NCI-H1694 treated with DMSO at 0.1 percent for 48 hours (cell line): ENCODE measurements around the gene GPATCH4.
"Not testable (repeated sequence)": the region's sequence is repeated elsewhere in the genome, so short reads cannot be mapped to it uniquely, and the experiment has no call there.

Source experiments
- DNase-seq: peaks from one replicate; lab custom pipeline; 2025; lab: John Stamatoyannopoulos, UW

GPATCH4 gene

DNA sequence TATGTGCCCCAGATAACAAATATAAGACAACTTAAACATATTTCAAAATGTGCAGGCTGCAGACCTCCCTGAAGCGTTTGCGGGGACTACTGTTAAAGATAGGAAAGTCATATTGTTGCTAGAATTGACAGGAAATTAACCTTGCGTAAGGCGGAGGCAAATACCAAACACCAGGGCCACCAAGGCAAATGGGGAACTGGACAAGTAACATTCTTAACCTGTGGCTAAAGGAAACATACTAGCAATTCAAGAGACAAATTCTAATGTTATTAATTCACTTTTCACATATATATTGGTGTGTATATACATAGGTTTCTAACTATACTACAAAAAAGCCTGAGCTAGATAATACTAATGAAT, 24.8 kb upstream of the GPATCH4 start:
- no peak for DNase-seq

DNA sequence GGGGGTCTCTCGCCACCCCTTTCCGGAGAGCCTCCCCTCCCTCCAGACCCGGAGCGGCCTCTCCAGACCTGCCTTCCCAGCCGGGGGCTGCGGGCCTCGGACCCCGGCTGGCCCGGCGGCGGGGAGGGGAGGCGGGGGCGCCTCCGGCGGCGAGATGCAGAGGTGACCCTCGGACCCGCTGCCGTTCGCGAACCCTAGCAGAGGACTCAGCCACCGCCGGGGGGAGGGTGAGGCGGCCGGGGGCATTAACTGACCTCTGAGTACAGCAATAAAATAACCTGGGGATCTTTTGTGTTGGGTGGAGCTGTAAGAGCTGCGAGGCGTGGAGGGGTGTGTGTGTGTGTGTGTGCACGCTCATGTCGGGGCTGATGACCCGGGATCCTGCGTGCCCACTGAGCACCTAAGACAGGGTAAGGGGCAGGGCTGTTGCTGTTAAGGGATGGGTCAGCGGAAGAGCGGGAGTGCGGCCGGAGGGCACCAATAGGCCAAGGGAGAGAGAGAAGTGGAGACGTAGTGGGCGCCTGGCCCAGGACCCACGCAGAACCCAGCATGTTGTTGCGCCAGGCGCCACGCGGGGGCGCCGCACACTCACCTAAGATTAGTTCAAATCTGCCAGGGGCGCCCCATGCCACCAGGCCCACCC, 24.3 kb upstream of the GPATCH4 start:
- peak; percentile 76 for DNase-seq

DNA sequence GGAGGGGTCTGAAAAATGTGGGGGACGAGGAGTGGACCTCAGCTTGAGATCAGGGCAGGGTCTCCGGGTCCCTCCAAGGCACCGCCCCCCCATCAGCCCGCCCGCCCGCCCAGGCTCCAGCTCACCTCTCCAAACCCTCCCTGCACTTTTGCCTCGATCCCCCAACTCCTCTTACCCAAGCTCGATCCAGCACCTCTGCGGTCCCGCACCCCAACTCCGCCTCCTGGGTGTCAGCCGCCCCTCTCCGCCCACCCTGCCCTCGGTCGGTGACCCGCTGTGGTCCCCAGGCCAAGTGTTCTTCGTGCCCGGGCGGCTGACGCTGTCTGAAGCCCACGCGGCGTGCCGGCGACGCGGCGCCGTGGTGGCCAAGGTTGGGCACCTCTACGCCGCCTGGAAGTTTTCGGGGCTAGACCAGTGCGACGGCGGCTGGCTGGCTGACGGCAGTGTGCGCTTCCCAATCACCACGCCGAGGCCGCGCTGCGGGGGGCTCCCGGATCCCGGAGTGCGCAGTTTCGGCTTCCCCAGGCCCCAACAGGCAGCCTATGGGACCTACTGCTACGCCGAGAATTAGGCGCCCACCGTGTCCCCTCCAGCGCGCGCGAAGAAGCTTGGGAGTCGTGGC, 23.6 kb upstream of the GPATCH4 start:
- no peak for DNase-seq

DNA sequence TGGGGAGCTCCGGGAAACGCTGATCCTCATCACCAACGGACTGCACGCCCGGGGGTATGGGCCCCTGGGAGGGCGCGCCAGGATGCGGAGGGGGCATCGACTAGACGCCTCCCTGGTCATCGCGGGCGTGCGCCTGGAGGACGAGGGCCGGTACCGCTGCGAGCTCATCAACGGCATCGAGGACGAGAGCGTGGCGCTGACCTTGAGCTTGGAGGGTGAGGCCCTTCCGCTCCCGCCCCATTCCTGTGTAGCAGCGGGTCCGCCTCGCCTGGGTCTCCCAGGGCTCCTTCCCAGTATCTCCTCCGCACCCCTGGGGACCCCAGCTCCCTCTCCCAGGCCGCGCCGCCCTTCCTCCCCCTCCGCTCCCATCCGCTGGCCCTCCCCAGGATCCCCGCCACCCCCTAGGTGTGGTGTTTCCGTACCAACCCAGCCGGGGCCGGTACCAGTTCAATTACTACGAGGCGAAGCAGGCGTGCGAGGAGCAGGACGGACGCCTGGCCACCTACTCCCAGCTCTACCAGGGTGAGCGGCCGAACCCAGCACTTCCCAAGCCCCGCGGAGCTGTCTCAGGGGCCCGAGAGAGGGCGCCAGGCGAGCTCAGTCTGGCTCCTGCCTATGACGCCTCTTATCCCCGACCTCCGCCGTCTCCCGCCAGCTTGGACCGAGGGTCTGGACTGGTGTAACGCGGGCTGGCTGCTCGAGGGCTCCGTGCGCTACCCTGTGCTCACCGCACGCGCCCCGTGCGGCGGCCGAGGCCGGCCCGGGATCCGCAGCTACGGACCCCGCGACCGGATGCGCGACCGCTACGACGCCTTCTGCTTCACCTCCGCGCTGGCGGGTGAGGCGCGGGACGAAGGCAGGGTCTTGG, 22.9 kb upstream of the GPATCH4 start:
- DNase-seq, result peak; percentile 70

DNA sequence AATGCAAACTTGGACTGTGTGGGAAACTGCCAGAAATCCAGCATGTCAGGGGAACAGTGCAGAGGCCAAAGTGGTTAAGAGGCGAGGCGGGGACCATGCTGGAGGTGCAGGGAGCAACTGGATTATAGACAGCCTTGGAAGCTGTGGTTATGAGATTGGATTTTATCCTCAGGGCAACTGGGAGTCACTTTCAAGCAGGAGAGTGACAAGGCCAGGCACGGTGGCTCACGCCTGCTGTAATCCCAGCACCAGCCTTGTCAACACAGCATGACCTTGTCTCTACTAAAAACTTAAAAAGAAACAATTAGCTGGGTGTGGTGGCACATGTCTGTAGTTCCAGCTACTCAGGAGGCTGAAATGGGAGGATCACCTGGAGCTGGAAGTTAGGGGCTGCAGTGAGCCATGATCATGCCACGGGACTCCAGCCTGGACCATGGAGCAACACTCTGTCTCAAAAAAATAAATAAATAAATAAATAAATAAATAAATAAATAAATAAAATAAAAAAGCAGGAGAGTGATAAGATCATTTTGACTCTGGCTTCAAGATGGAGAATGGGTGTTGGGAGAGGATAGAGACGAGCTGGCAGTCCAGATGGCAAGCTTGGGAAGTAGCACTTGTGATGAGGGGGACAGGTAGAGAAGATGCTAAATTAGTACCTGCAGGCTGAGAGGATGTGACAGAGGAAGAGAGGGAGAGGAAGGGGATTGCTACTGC, 21.5 kb upstream of the GPATCH4 start:
- no peak for DNase-seq

DNA sequence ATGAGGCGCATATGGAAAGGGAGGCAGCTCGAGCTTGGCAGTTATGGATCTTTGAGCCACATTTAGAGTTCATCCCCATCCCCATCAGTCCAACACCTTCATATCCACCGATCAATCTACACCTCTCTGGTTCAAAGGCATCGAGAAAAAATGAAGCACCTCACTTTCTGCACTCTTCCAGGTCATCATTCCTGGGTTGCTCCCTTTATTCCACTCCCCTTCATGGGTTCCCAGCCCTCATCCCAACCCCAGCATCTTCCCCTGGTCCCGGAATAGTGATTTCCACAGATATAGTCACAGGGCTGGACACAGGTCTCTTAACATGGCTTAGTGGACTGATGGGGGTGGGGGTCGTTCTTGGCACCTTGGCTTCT, 18.3 kb upstream of the GPATCH4 start:
- DNase-seq, result no peak

DNA sequence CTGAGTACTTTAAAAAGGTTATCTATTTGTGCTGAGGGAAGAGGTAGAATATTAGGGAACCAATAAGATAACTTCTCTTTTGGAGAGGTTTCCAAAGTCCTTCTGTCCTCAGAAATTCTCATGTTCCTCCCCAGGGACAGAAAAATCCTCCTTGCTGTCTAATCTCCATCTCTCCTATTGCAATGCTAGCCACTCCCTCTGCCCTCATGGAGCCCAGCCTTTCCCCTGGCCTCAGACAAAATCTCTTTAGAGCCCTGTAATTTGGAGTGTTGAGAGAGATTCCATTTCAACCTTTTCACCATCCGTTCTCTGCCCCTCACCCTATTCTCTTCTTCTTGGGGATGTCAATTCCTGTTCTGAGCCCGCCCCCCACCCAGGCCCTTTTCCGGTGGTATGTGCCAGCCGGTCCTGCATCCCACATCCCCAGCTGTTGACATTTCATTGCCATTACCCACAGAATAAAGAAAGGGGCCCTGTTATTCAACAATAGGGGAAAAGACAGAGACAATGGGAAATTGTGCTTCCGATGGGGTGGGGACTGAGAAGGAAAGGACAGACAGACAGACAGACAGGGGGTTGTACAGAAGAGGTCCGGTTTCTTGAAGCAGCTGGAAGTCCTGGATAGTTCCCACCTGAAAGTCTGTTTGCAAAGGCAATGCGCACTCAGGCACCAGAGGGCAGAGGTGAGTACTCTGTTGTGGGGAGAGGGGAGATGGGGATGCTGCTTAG, 17.7 kb upstream of the GPATCH4 start, which contains the start of gene HAPLN2:
Gene HAPLN2, plus strand, starts transcription at position 563 of the 729 bp plus-strand sequence. CDS start 4,076 bp downstream, outside the sequence.
- DNase-seq, result peak; percentile 83

DNA sequence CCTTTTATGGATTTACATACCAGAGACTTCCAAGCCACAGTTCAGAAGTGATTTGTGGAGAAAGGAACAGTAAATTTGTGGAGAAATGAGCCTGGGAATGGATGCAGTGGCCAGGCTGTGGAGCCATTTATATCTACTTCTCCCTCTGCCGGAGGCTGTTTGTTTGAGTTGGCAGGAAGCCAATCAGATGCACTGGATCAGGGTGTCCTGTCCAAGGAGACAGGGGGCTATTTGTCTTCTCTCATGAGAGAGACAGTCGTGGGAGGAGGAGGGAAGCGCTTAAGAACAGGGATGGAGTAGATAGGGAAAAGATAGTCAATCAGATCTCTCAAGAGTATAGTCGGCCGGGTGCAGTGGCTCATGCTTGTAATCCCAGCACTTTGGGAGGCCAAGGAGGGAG, 15.2 kb upstream of the GPATCH4 start:
- no peak for DNase-seq

DNA sequence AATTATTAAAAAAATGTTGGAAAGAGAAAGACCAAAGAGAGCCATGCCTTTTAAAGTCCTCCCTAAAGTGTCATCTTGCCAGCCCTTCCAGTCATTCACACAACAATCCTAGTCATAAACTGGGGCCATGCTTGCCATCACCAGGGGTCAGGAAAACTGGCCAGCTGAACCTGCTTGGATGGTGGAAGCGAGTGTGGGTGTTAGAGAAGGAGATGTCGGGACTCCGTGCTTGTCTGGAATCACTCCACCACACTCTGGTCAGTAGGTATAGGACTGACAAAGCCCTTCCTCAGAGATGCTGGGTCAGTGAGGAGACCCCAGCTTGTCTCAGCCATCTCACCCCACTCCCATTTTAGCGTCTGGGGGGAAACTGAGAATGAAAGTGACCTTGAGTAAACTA, 14.7 kb upstream of the GPATCH4 start:
- no peak for DNase-seq

DNA sequence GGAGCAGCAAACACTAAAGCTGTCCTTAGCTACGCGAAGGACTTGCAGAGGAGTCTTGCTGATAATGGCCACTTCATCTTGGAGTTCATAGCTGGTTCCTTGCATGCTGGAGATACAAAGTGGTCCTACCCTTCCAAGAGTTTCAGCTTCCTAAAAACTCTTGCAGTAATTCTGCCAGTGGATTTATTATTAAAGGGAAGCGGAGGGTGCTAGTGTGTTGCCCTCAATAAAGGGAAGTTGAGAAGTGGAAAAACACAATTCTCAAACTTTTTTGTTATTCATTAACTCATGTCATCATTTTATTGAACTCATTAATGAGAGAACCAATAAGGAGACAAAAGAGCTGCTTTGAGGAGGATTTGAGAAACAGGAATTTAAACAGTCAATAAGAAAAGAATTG, 11.4 kb upstream of the GPATCH4 start:
- DNase-seq, result no peak

DNA sequence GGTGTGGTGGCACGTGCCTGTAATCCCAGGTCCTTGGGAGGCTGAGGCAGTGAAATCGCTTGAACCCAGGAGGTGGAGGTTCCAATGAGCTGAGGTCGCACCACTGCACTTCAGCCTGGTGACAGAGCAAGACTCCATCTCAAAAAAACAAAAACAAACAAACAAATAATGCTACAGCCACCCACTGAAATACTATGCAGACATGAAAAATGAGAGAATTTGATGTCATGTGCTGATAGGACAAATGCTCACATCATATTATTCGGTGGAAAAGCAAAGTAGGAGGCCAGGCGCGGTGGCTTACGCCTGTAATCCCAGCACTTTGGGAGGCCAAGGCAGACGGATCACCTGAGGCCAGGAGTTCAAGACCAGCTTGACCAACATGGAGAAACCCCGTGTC, 8.8 kb upstream of the GPATCH4 start:
- DNase-seq, result not testable (repeated sequence)

DNA sequence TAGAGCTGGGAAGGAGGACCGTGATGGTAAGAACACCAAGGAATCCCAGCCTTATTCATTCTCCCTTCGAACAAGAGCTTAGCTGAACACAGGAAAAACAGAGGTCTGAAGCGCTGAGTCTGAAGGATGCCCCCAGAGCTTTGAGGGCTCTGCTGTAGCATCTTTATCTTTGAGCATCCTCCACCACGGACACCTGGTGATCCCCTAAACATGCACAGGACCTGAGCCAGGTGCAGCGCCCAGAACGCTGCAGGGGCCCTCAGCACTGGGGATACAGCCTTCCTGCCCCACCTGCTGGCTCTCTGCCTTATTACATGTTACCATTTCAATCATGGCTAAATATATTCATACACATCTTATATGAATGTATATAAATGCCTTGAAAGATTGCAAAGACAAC, 7.7 kb upstream of the GPATCH4 start:
- DNase-seq, result peak; percentile 80

DNA sequence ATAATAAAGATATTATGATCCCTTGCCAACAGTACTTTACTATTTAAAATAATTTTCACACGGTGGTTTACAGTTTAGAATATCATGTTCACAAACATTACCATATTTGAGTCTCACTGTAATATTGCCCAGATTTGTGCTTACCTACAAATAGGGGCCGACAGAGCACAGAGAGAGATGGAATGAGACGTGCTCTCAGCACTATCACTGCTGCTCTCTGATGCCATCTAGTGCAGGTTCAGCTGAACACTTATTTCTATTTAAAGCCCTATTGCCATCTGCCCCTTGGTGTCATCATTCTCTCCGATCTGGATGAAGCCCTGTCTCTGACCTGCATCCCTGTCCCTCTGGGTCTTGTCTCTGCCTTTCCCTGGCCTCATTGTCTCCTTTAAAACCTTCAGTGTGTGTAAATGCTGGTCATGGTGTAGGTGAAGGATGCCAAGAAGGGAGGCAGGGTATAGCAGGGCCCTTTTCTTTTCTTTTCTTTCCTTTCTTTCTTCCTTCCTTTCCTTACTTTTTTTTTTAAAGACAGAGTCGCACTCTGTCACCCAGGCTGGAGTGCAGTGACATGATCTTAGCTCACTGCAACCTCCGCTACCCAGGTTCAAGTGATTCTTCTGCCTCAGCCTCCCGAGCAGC, 6.9 kb upstream of the GPATCH4 start:
- DNase-seq, result peak; percentile 99

DNA sequence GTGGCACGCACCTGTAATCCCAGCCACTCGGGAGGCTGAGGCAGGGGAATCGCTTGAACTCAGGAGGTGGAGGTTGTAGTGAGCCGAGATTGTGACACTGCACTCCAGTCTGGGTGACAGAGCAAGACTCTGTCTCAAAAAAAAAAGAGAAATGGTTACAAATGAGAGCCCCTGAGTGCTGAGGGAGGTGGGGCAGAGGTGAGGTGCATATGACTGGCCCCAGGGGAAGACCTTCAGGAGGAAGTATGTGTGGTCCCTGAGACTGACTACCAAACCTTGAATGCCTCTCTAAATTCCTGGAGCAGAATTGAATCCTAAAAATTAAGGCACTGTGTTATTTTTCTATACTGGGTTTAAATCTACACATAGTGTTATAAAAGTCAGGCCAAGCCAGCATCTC, 6.1 kb upstream of the GPATCH4 start:
- DNase-seq, result not testable (repeated sequence)

DNA sequence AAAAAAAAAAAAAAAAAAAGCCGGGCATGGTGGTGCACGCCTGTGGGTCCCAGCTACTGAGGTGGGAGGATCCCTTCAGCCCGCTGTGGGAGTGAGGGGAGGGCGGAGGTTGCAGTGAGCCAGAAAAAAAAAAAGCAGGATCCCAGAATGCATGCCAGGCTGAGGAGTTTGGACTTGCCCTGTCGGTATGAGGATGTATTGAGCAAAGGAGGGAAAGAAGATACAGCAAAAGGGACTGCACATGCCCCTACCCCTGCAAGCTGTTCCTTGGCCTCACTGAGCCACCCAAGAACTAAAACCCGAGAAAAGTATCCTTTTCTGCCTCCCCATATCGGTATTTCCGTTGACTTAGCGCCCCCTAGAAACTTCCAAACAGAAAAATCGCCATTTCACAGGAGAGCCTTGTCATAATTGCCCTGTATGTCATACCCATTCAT, 1.3 kb upstream of the GPATCH4 start:
- peak; percentile 65 for DNase-seq

DNA sequence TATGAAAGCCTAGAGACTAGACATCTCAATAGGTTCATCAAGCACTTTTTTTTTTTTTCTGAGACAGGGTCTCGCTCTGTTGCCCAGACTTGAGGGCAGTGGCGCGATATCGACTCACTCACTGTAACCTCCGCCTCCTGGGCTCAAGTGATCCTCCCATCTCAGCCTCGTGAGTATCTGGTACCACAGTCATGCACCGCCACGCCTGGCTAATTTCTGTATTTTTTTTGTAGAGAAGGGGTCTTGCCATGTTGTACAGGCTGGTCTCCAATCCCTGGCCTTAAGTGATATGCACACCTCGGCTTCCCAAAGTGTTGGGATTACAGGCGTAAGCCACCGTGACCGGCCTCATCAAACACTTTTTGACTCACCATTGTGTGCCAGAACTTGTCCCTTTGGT, 613 bp upstream of the GPATCH4 start:
- no peak for DNase-seq

DNA sequence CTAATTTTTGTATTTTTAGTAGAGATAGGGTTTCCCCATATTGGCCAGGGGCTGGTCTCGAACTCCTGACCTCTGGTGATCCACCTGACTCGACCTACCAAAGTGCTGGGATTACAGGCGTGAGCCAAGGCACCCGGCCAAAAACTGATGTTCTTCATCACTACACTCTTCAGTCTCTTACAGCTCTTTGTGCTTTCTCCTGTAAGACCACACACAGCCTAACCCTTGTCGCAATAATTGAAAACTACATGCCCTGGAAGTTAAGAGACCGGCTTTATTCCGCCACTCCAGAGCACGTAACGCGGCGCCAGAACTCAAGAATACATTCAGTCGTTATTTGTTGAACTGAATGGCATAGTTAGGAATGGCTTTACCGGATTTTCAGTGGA, 552 bp downstream of the GPATCH4 start:
- no peak for DNase-seq

DNA sequence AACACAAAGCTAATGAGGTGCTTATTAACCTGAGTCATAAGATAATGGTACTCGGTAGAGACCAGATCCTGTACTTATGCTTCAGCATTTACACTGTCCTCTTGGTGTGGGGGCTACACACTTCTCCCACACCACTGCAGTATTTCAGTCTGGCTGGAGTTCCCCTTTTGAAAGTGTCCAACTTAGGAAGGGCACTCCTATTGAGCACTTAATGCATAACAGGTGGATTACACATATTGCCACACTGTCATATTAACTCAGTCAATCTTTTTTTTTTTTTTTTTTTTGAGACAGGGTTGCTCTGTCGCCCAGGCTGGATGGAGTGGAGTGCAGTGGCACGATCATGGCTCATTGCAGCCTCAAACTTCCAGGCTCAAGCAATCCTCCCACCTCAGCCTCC, 1.5 kb downstream of the GPATCH4 start:
- DNase-seq, result no peak

DNA sequence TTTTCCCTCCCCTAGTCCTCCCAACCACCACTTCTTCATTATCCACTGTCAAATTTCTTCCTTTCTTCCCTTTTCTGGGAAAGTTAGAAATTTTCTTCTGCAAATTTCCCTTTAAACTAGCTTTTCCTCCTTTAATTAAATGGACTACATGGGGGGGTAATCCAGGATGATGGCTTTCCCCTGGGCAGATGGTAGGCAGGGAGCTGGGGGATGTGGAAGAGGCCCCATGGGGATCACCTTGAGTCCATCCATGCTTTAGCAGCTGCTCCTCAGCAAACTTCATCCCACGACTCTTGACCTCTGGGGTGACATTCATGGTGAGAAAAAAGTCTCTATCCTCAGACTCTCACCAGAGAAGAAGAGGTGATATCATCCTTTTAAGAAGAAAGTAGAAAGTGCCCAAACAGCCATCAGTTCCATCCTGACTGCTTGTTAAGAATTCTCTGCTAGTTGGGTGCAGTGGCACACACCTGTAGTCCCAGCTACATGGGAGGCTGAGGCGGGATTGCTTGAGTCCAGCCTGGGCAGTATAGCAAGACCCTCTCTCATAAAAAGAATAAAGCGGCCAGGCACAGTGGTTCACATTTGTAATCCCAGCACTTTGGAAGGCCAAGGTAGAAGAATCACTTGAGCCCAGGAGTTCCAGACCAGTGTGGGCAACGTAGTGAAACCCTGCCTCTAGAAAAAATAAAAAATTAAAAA, 2.4 kb downstream of the GPATCH4 start:
- DNase-seq, result no peak

DNA sequence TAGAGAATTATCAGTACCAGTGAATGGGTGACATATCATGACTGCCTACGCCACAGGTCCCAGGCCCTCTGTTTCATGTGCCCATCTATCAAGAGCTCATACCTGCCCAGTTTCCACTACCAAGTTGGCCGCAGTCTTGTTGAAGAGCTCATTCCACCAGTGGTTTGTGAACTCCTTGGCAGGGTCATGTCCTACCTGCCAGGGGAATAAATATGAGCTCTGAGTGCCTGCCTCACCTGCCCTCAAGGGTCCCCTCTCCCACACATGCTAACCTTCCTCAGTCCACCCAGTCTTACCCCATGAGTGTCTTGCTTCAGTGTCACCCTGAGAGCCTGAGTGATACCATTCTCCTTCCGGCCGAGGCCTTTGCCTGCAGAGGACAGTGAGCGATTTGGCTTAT, 3.2 kb downstream of the GPATCH4 start:
- DNase-seq, result no peak

DNA sequence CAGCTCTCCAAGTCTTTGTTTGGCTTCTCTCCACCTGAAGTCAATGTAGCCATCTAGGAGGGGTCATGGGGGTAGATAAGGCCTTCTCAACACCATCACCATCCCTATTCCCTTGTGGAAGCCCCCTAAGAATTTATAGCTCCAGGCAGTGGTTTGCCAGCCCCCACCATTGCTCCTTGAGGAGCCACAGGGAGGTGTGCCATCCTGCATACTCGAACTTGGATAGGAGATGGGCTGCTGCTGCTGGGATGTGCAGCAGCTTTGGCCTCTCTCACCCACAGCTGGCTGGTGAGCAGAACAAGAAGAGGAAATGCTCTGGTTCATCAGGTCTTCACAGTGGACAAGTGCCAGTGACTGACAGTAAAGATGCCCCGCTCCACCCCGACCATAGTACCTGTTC, 4.9 kb downstream of the GPATCH4 start:
- DNase-seq, result no peak
